K562 treated with DMSO at 1 percent for 12 hours (cell line): ENCODE measurements around the gene MRLN. TPM values are rescaled to one million over a fixed set of nuclear protein-coding genes. Genes with fewer than 3 reads are reported as not detected.

Experiments
- total RNA-seq: library from RNA; unstranded; fragments of 300-600 nt; gene quantifications from 2 replicates; pipeline ENCODE4 v1.2.3, GENCODE V29; 2022; ENCODE audit not compliant: insufficient read depth

Gene MRLN
- not detected in 2 replicates for total RNA-seq

GRCh38 chr10:59753267-59753666 is at the start of gene MRLN:
TSS of gene MRLN (minus strand) at chr10:59753455.

GRCh38 chr10:59709395-59710125 is 43.7 kb downstream of the MRLN start, which contains the start of gene SLC16A9:
TSS of gene SLC16A9 (minus strand) at chr10:59709850. CDS start at chr10:59684291, 25,559 bp downstream.

Other genes with a start within 250 kb of the MRLN start
- not detected in 2 replicates for gene SLC16A9, start 43.6 kb downstream of the MRLN start, total RNA-seq
- gene CCDC6, start 153.1 kb upstream of the MRLN start, total RNA-seq = 4.3 and 18.0 TPM in 2 replicates